Muscle layer of duodenum (tissue), 2 donors: ENCODE data around the gene SPTBN4.
A peak's percentile ranks its signal among the peaks of the same experiment; 100 is the strongest.
"Not testable (repeated sequence)": the region's sequence is repeated elsewhere in the genome, so short reads cannot be mapped to it uniquely, and the experiment has no call there.

Experiments used
- H3K27ac ChIP-seq: one replicate; pipeline ENCODE4 v1.7.0; 2013; ENCODE audit warnings: mild to moderate bottlenecking, low read length
- H3K27me3 ChIP-seq: one replicate; pipeline ENCODE4 v1.7.0; 2013; ENCODE audit warnings: low read depth, mild to moderate bottlenecking, control low read depth, low read length
- H3K36me3 ChIP-seq, 2 donors: one replicate each; pipeline ENCODE4 v1.7.0; 2013; ENCODE audit warnings: low read length in 2 of 2, control low read depth in 1 of 2, mild to moderate bottlenecking in 1 of 2; ENCODE audit not compliant: insufficient read depth in 2 of 2, control insufficient read depth in 1 of 2
- H3K4me1 ChIP-seq, 2 donors: one replicate each; pipeline ENCODE4 v1.7.0; 2013; ENCODE audit warnings: low read length in 2 of 2, mild to moderate bottlenecking in 2 of 2, control low read depth in 1 of 2, moderate library complexity in 1 of 2; ENCODE audit not compliant: insufficient read depth in 2 of 2, control insufficient read depth in 1 of 2
- H3K4me3 ChIP-seq, 2 donors: one replicate each; pipeline ENCODE4 v1.7.0; 2013; ENCODE audit warnings: low read length in 2 of 2, low read depth in 1 of 2, mild to moderate bottlenecking in 1 of 2
- H3K9me3 ChIP-seq, 2 donors: one replicate each; pipeline ENCODE4 v1.7.0; 2013; ENCODE audit warnings: low read length in 2 of 2, control low read depth in 1 of 2, mild to moderate bottlenecking in 1 of 2; ENCODE audit not compliant: control insufficient read depth in 1 of 2
- donor health status: healthy.

Gene SPTBN4

GRCh38 chr19:40457048-40457447 is 9.8 kb upstream of the SPTBN4 start:
- H3K27me3 ChIP-seq: no peaks in the 10 kb centered on the region
- no peak overlapping the region for H3K27ac ChIP-seq
- peaks cover 0 to 4% of the 10 kb centered on the region in 2 donors for H3K36me3 ChIP-seq
- H3K9me3 ChIP-seq: no peaks in the 10 kb centered on the region
- H3K4me3 ChIP-seq: no peak overlapping the region
- no peaks in the 10 kb centered on the region for H3K4me1 ChIP-seq

- Histone ChIP-seq H3K4me3 (no peak overlapping the region), H3K27ac (no peak overlapping the region), H3K4me1 (no peaks in the 10 kb centered on the region), H3K36me3 (peaks cover 0 to 4% of the 10 kb centered on the region in 2 donors), H3K9me3 (no peaks in the 10 kb centered on the region), H3K27me3 (no peaks in the 10 kb centered on the region)
Measured at GRCh38 chr19:40457953-40458596, 8.7 kb upstream of the SPTBN4 start.

GRCh38 chr19:40458597-40458974 is 8.2 kb upstream of the SPTBN4 start:
- H3K36me3 ChIP-seq: peaks cover 0 to 4% of the 10 kb centered on the region in 2 donors
- H3K4me3 ChIP-seq: no peak overlapping the region
- H3K9me3 ChIP-seq: no peaks in the 10 kb centered on the region
- H3K27me3 ChIP-seq: no peaks in the 10 kb centered on the region
- H3K4me1 ChIP-seq: peaks cover 0 to under 1% of the 10 kb centered on the region in 2 donors
- no peak overlapping the region for H3K27ac ChIP-seq

GRCh38 chr19:40460185-40460584 is 6.6 kb upstream of the SPTBN4 start:
- no peak overlapping the region for H3K4me3 ChIP-seq
- H3K27ac ChIP-seq: no peak overlapping the region
- peaks cover 8 to 16% of the 10 kb centered on the region in 2 donors for H3K4me1 ChIP-seq
- H3K9me3 ChIP-seq: no peaks in the 10 kb centered on the region
- no peaks in the 10 kb centered on the region for H3K27me3 ChIP-seq
- H3K36me3 ChIP-seq: peaks cover 0 to 2% of the 10 kb centered on the region in 2 donors

DNA sequence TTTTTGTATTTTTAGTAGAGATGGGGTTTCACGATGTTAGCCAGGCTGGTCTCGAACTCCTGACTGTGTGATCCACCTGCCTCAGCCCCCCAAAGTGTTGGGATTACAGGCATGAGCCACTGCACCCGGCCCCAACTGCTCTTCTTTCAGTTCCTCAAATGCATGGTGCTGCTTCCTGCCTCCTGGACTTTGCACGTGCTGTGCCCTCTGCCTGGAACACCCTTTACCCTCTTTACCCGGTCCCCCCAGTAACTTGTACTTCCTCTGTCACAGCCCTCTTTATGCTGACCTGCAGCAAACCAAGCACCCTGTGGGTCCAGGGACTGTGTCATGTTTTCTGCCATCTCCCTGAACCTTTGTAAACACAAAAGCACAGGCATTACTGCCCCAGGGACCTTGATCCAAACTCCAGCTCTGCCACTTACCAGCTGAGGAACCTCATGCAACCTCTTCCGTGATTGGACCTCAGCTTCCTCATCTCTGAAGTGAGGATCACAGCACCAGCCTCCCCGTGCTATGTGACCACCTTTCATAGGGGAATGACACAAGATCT is 5.1 kb upstream of the SPTBN4 start:
- no peak overlapping the region for H3K27ac ChIP-seq

GRCh38 chr19:40463587-40464037 is 3.2 kb upstream of the SPTBN4 start:
- not testable (repeated sequence) for H3K27ac ChIP-seq
- H3K4me1 ChIP-seq: peaks cover 13 to 32% of the 10 kb centered on the region in 2 donors

More for the DNA sequence above, 5.1 kb upstream of the SPTBN4 start:
- Histone ChIP-seq H3K36me3 (no peaks in the 10 kb centered on the region), H3K27me3 (no peaks in the 10 kb centered on the region), H3K4me3 (no peak overlapping the region), H3K9me3 (no peaks in the 10 kb centered on the region), H3K4me1 (peaks cover 13 to 26% of the 10 kb centered on the region in 2 donors)

GRCh38 chr19:40464059-40465024 is 2.5 kb upstream of the SPTBN4 start:
- peaks cover 13 to 32% of the 10 kb centered on the region in 2 donors for H3K4me1 ChIP-seq

More at GRCh38 chr19:40463587-40464037, 3.2 kb upstream of the SPTBN4 start:
- not testable (repeated sequence) for H3K9me3 ChIP-seq, H3K36me3 ChIP-seq, H3K4me3 ChIP-seq, H3K27me3 ChIP-seq

GRCh38 chr19:40465025-40465556 is 1.7 kb upstream of the SPTBN4 start:
- Histone ChIP-seq H3K27ac (peak overlapping the region; percentile 97), H3K36me3 (no peaks in the 10 kb centered on the region), H3K9me3 (no peaks in the 10 kb centered on the region), H3K4me3 (peak overlapping the region; percentile 73 to 81), H3K27me3 (no peaks in the 10 kb centered on the region), H3K4me1 (peaks cover 13 to 32% of the 10 kb centered on the region in 2 donors)

More at GRCh38 chr19:40464059-40465024, 2.5 kb upstream of the SPTBN4 start:
- Histone ChIP-seq H3K4me3 (peak overlapping the region; percentile 73 to 81), H3K36me3 (no peaks in the 10 kb centered on the region), H3K27ac (peak overlapping the region; percentile 97), H3K27me3 (no peaks in the 10 kb centered on the region), H3K9me3 (no peaks in the 10 kb centered on the region)

DNA sequence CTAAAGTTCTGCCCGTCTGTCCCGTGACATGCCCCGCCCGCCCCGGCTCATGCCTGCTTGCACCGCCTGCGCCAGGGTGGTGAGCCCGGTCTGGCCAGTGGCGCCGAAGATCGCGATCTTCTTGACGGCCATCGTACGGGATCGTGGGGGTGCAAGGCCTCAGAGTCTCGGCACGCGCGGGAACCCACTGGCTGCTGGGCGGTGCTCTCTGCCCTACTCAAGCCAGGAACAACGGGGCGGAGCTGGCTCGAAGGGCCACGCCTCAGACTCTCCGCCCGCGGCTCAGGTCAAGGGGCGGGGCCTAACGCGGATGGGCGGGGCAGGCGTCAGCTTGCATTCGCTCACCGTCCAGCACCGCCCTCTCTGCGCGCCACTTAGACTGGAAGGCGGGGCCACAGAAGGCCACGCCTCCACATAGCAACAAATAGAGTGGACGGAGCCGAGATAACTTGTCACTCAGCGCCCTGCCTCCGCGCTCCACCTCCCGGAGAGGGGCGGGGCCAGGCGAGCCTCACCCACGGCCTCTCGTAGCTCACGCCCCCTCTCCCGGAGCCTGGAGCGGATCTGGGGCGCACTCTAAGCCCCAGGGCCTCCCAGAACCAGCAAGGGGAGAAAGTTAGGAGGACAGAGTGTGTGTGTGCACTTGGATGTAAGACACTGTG is 1.1 kb upstream of the SPTBN4 start, which contains the start of gene BLVRB:
TSS of gene BLVRB (minus strand) at position 189 of the 662 bp plus-strand sequence. CDS start at position 132, 57 bp downstream.
- H3K4me3 ChIP-seq: peak within 1 kb of the TSS; percentile 73 to 81
- no peaks in the 10 kb centered on the region for H3K9me3 ChIP-seq
- no peaks in the 10 kb centered on the region for H3K36me3 ChIP-seq
- H3K27me3 ChIP-seq: no peaks in the 10 kb centered on the region
- peak within 1 kb of the TSS; percentile 97 for H3K27ac ChIP-seq
- peaks cover 13 to 32% of the 10 kb centered on the region in 2 donors for H3K4me1 ChIP-seq

- H3K4me1 ChIP-seq: peaks cover 13 to 32% of the 10 kb centered on the region in 2 donors
- H3K27ac ChIP-seq: peak overlapping the region; percentile 49
- no peaks in the 10 kb centered on the region for H3K36me3 ChIP-seq
Measured at GRCh38 chr19:40466219-40466984, 399 bp upstream of the SPTBN4 start.

More at GRCh38 chr19:40466219-40466984, 399 bp upstream of the SPTBN4 start:
- no peaks in the 10 kb centered on the region for H3K9me3 ChIP-seq
- peak overlapping the region; percentile 73 to 81 for H3K4me3 ChIP-seq
- H3K27me3 ChIP-seq: no peaks in the 10 kb centered on the region
